Spleen (tissue), 7 donors: ENCODE data around the gene PIM3.

ENCODE experiments used
- CTCF ChIP-seq, 11 experiments: fragments of 200-600 bp in 7 of 11; fragments of 450-650 bp in 4 of 11; sonication (generic) in 4 of 11; IDR thresholded peaks in 8 of 11; conservative IDR thresholded peaks in 3 of 11; 1 replicate in 7 of 11; 2 replicates in 4 of 11; pipeline versions ENCODE4 v1.4.0 to v1.8.0; 2016 to 2021; ENCODE audit warnings: antibody characterized with exemption in 11 of 11, inconsistent platforms in 4 of 11, mild to moderate bottlenecking in 1 of 11
- POLR2A ChIP-seq, 3 donors: fragments of 450-650 bp; IDR thresholded peaks; one replicate each; pipeline ENCODE4 v1.5.1; 2017; ENCODE audit warnings: antibody characterized with exemption in 3 of 3, mild to moderate bottlenecking in 1 of 3
- donor health status: DM: no; HTN: no; CAD: no; lungs with moderate emphysema.
- donor health status: DM: no; HTN: no; CAD: no.
- donor health status: DM: no; HTN: no; CAD: no.

- no peak for TF ChIP-seq CTCF (IDR thresholded peaks at IDR 0.05 in 8 of 11, conservative IDR thresholded peaks at IDR 0.05 in 3 of 11)
- TF ChIP-seq POLR2A (IDR thresholded peaks at IDR 0.05): no peak
Observed at GRCh38 chr22:49958931-49959781, 1.4 kb upstream of the PIM3 start.
